Thyroid gland (tissue), 4 donors: ENCODE measurements around the gene DENND10. TPM values are rescaled to one million over a fixed set of nuclear protein-coding genes. Genes with fewer than 3 reads are reported as not detected.

ENCODE experiments used
- DNase-seq, 2 donors: peaks; one replicate each; pipeline ENCODE4 v3.0.0-alpha.2; 2019
- H3K27ac ChIP-seq, 3 donors: fragments of 200-600 bp; sonication (generic); 1 replicate in 2 of 3; 2 replicates in 1 of 3; pipeline ENCODE4 v1.5.1; 2016 to 2019; ENCODE audit warnings: mild to moderate bottlenecking in 1 of 3, moderate library complexity in 1 of 3
- H3K27me3 ChIP-seq: fragments of 200-600 bp; sonication (generic); one replicate; pipeline ENCODE4 v1.5.1; 2019
- H3K36me3 ChIP-seq, 2 donors: fragments of 200-600 bp; sonication (generic); one replicate each; pipeline ENCODE4 v1.5.1; 2016 to 2019
- H3K4me1 ChIP-seq, 2 donors: fragments of 200-600 bp; sonication (generic); one replicate each; pipeline ENCODE4 v1.5.1; 2017 to 2019
- H3K4me3 ChIP-seq, 3 donors: fragments of 200-600 bp; sonication (generic); replicated peaks in 1 of 3; 1 replicate in 2 of 3; 2 replicates in 1 of 3; pipeline ENCODE4 v1.5.1; 2016; ENCODE audit warnings: mild to moderate bottlenecking in 1 of 3
- H3K9me3 ChIP-seq: fragments of 200-600 bp; sonication (generic); one replicate; pipeline ENCODE4 v1.5.1; 2017
- POLR2A ChIP-seq, 2 donors: fragments of 450-650 bp; IDR thresholded peaks; one replicate each; pipeline ENCODE4 v1.6.1; 2017; ENCODE audit warnings: antibody characterized with exemption in 2 of 2, mild to moderate bottlenecking in 2 of 2, moderate library complexity in 1 of 2
- WGBS, 2 donors: methylation state at CpG; one replicate each; pipeline ENCODE4 v1.1.5; 2017; 5-methylcytosine and 5-hydroxymethylcytosine counted together
- intact Hi-C: fragments of 100-400 bp; cut with DNase I; formaldehyde crosslinking; loops from one replicate; pipeline ENCODE4 v1.15.1; 2023
- total RNA-seq, 4 donors: library from RNA; depleted of rRNA; stranded (reverse); fragments of >200 nt; gene quantifications; one replicate each; pipeline ENCODE4 v1.2.3, GENCODE V29; 2016
- TF ChIP-seq, protein P1 (sequence below), 6 experiments: fragments of 200-600 bp in 3 of 6; fragments of 450-650 bp in 3 of 6; sonication (generic) in 3 of 6; IDR thresholded peaks; one replicate each; pipeline ENCODE4 v1.5.1; 2016 to 2019; ENCODE audit warnings: antibody characterized with exemption in 6 of 6, mild to moderate bottlenecking in 2 of 6, inconsistent platforms in 1 of 6, moderate library complexity in 1 of 6

Gene DENND10
- total RNA-seq, 4 donors from 2014 or later = 46.4 to 55.3 (median 53.1) TPM

DNA sequence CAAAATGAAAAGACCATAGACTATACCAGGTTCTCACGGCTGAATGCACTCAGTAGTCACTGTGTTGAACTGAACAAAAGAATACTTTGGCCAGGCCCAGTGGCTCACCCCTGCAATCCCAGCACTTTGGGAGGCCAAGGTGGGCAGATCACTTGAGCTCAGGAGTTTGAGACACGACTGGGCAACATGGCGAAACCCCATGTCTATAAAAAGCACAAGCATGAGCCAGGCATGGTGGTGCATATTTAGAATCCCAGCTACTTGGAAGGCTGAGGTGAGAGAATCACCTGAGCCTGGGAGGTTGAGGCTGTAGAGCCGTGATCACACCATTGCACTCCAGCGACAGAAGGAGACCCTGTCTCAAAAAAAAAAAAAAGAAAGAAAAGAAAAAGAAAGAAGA is 49.1 kb downstream of the DENND10 start:
- Histone ChIP-seq H3K4me3 (no peak overlapping the region), H3K4me1 (no peaks in the 10 kb centered on the region), H3K9me3 (no peaks in the 10 kb centered on the region), H3K36me3 (peaks cover 43 to 48% of the 10 kb centered on the region in 2 donors), H3K27me3 (no peaks in the 10 kb centered on the region), H3K27ac (no peak overlapping the region)
- intact Hi-C loops = no loop called here
- no peak for DNase-seq
- TF ChIP-seq, protein P1, sequence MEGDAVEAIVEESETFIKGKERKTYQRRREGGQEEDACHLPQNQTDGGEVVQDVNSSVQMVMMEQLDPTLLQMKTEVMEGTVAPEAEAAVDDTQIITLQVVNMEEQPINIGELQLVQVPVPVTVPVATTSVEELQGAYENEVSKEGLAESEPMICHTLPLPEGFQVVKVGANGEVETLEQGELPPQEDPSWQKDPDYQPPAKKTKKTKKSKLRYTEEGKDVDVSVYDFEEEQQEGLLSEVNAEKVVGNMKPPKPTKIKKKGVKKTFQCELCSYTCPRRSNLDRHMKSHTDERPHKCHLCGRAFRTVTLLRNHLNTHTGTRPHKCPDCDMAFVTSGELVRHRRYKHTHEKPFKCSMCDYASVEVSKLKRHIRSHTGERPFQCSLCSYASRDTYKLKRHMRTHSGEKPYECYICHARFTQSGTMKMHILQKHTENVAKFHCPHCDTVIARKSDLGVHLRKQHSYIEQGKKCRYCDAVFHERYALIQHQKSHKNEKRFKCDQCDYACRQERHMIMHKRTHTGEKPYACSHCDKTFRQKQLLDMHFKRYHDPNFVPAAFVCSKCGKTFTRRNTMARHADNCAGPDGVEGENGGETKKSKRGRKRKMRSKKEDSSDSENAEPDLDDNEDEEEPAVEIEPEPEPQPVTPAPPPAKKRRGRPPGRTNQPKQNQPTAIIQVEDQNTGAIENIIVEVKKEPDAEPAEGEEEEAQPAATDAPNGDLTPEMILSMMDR (IDR thresholded peaks at IDR 0.05) = no peak
- no peak for TF ChIP-seq POLR2A (IDR thresholded peaks at IDR 0.05)
- 92 to 97% methylated on average over 5 of the region's 5 CpGs for WGBS, 2 donors

DNA sequence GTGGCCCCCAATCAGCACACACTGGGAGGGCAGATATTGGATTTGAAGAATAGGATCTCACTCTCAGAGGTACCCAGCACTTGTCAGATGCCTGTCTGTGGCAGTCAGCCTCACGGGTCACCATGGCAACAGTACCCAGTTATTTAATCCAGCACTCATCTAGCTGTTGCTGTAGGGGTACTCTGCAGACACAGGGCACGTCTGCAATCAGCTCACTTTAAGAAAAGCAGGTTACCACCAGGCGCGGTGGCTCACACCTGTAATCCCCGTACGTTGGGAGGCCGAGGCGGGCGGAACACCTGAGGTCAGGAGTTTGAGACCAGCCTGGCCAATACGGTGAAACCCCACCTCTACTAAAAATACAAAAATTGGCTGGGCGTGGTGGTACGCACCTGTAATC is 49.7 kb downstream of the DENND10 start:
- no peak for DNase-seq
- Histone ChIP-seq H3K27ac (no peak overlapping the region), H3K4me3 (no peak overlapping the region), H3K4me1 (no peaks in the 10 kb centered on the region), H3K9me3 (no peaks in the 10 kb centered on the region), H3K36me3 (peaks cover 43 to 48% of the 10 kb centered on the region in 2 donors), H3K27me3 (no peaks in the 10 kb centered on the region)
- intact Hi-C loops = no loop called here
- WGBS, 2 donors = 92 to 94% methylated on average over 11 to 12 of the region's 12 CpGs
- TF ChIP-seq POLR2A (IDR thresholded peaks at IDR 0.05) = no peak
- TF ChIP-seq, protein P1 (IDR thresholded peaks at IDR 0.05) = no peak

DNA sequence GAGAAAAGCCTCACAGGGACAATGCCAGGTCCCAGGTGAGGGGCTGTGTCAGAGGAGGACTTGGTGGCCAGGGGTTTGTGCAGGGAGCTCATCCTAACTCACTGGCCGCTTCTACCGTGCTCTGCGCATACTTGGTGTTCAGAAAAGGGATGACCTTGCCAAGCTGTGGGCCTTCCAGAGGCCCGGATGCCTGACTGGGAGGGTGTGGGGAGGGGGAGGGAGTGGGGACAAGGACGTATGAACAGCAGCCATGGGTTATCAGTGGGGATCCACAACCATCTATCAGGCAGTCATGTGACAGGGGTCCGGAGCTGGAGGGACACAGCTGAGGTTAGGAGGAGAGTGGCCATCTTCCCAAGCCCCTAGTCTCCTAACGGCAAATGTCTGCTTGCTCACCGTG is 55.4 kb downstream of the DENND10 start:
- peaks cover under 1 to 2% of the 10 kb centered on the region in 2 donors for H3K4me1 ChIP-seq
- H3K27me3 ChIP-seq = no peaks in the 10 kb centered on the region
- peaks cover 27 to 39% of the 10 kb centered on the region in 2 donors for H3K36me3 ChIP-seq
- intact Hi-C loops = no loop called here
- H3K9me3 ChIP-seq = no peaks in the 10 kb centered on the region
- no peak for DNase-seq
- TF ChIP-seq, protein P1 (IDR thresholded peaks at IDR 0.05) = no peak
- no peak for TF ChIP-seq POLR2A (IDR thresholded peaks at IDR 0.05)
- H3K4me3 ChIP-seq = no peak overlapping the region
- WGBS, 2 donors = 78 to 96% methylated on average over 5 to 8 of the region's 8 CpGs
- no peak overlapping the region for H3K27ac ChIP-seq

DNA sequence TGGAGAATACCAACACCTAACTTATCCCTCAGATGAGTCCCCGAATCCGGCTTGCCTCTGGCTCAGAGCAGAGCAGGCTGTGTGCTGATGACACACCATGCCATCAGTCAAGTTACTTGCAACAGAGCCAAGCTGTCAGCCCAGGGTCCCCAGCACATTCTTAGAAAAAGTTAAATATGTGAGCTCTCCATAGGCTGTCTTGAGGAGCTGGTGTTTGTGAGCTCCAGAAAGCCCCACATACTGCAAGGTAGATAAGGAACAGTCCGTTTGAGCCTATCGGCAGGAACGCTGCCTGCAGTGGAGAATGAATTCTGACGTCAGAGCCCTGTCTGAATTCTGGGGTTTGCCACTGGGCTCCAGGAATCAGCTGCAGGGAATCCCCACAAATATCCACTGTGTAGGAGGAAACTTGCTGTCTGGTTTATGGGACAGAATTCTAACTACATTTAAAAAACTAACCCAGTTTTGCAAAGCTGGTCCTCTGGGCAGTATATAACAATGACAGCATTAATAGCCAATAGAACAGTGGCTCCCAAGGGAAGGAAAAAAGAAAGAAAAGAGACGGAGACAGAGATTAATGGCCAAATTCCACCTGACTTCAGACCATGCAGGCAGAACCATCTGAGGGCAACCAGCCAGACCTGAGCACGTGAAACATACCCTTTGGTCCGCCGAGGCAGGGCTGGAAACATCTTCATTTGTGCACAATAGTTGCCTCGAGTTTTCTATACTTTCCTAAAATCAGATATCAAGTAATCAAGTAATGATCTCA is 58.0 kb downstream of the DENND10 start:
- peaks cover 10 to 17% of the 10 kb centered on the region in 2 donors for H3K36me3 ChIP-seq
- WGBS, 2 donors = 74 to 78% methylated on average over 11 of the region's 11 CpGs
- peak in 1 of 2 donors; percentile 48 for DNase-seq
- H3K27ac ChIP-seq = no peak overlapping the region
- intact Hi-C loops = no loop called here
- H3K9me3 ChIP-seq = no peaks in the 10 kb centered on the region
- no peak overlapping the region for H3K4me3 ChIP-seq
- TF ChIP-seq, protein P1 (IDR thresholded peaks at IDR 0.05) = no peak
- no peak for TF ChIP-seq POLR2A (IDR thresholded peaks at IDR 0.05)
- no peaks in the 10 kb centered on the region for H3K27me3 ChIP-seq
- H3K4me1 ChIP-seq = peaks cover 11 to 17% of the 10 kb centered on the region in 2 donors

DNA sequence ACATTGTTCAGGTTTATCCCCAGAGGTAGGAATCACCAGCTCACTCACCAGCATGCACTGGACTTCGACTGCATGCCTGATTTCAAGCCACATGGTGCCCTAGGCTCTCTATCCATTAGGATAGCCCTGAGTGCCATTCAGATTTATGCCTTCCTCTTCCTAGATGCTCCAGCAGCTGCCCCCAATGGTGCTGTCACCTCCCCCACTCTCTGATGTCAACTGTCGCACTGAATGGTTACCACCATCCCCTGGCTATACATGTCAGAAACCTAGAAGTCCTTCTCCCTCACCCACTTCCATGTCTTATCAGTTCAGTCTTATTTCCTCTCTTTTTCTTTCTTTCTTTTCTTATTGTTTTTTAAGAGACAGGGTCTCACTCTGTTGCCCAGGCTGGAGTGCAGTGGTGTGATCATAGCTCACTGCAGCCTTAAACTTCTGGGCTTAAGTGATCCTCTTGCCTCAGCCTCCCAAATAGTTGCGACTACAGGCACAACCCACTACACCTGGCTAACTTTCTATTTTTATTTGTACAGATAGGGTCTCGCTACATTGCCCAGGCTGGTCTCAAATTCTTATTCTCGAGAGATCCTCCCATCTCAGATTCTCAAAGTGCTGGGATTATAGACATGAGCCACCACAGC is 58.7 kb downstream of the DENND10 start:
- Histone ChIP-seq H3K27ac (no peak overlapping the region), H3K9me3 (no peaks in the 10 kb centered on the region), H3K4me1 (peaks cover 11 to 17% of the 10 kb centered on the region in 2 donors), H3K36me3 (peaks cover 10 to 17% of the 10 kb centered on the region in 2 donors), H3K27me3 (no peaks in the 10 kb centered on the region), H3K4me3 (no peak overlapping the region)
- TF ChIP-seq, protein P1 (IDR thresholded peaks at IDR 0.05) = no peak
- TF ChIP-seq POLR2A (IDR thresholded peaks at IDR 0.05) = no peak
- DNase-seq = no peak
- intact Hi-C loops = no loop called here
- 96 to 97% methylated on average over 5 of the region's 5 CpGs for WGBS, 2 donors
